HepG2 (cell line): ENCODE measurements around the gene MID2. TPM values are rescaled to one million over a fixed set of nuclear protein-coding genes. Genes with fewer than 3 reads are reported as not detected.
"Not testable (repeated sequence)": the region's sequence is repeated elsewhere in the genome, so short reads cannot be mapped to it uniquely, and the experiment has no call there.

ENCODE experiments used
- ATAC-seq: fragments of 200-7000 bp; cut with Tn5 transposase; 3 replicates; pipeline ENCODE4 v1.9.1; 2020; ENCODE audit warnings: mild to moderate bottlenecking, moderate library complexity
- BruUV-seq: library from RNA; stranded (reverse); fragments of 400-500 nt; replicated peaks from 2 replicates; lab custom pipeline; 2021; lab: Mats Ljungman, UMichigan
- CTCF ChIA-PET: fragments of 300-600 bp; formaldehyde crosslinking; extraction: SDS; loops from one replicate; lab custom pipeline; 2021; ENCODE audit warnings: low total read pairs, inconsistent platforms, low intra/inter-chr PET ratio; lab: Yijun Ruan, JAX
- POLR2A ChIA-PET: fragments of 350-600 bp; sonication (Branson Sonifier 250); formaldehyde crosslinking; loops from one replicate; lab custom pipeline; 2020; ENCODE audit warnings: antibody characterized with exemption, inconsistent platforms; lab: Yijun Ruan, JAX
- DNase-seq: peaks from one replicate; pipeline ENCODE4 v3.0.0-alpha.2; 2015; ENCODE audit warnings: low spot score
- FAIRE-seq: peaks from 3 replicates; lab custom pipeline; 2011; peaks lifted over from hg19 to GRCh38; lab: Jason Lieb, UNC
- H2AFZ ChIP-seq: one replicate; pipeline ENCODE4 v1.6.1; 2011; ENCODE audit warnings: low read length, inconsistent platforms
- H3K27ac ChIP-seq: fragments of 300-600 bp; 3 replicates; pipeline ENCODE4 v1.8.0; 2011; ENCODE audit warnings: mixed run types, mild to moderate bottlenecking, mixed read lengths, low read length, inconsistent platforms; ENCODE audit not compliant: insufficient read depth; ENCODE audit errors: extremely low read length
- H3K27me3 ChIP-seq, 2 experiments: fragments of 200-600 bp in 1 of 2; 2 replicates in 1 of 2; 3 replicates in 1 of 2; pipeline versions ENCODE4 v1.6.0 to v1.8.0; 2011; ENCODE audit warnings: low read length in 2 of 2, mild to moderate bottlenecking in 2 of 2, moderate library complexity in 2 of 2, inconsistent platforms in 1 of 2; ENCODE audit not compliant: insufficient read depth in 2 of 2, control insufficient read depth in 1 of 2
- H3K36me3 ChIP-seq, 2 experiments: fragments of 200-600 bp in 1 of 2; replicated peaks in 1 of 2; 2 replicates in 1 of 2; 3 replicates in 1 of 2; pipeline versions ENCODE4 v1.5.1 to v1.8.0; 2011; ENCODE audit warnings: low read length in 2 of 2, inconsistent platforms in 1 of 2; ENCODE audit not compliant: insufficient read depth in 2 of 2, control insufficient read depth in 1 of 2
- H3K4me1 ChIP-seq: 2 replicates; pipeline ENCODE4 v1.5.1; 2012; ENCODE audit warnings: low read length, inconsistent platforms; ENCODE audit not compliant: insufficient read depth
- H3K4me2 ChIP-seq: 2 replicates; pipeline ENCODE4 v1.6.0; 2011; ENCODE audit warnings: low read depth, low read length, inconsistent platforms
- H3K4me3 ChIP-seq, 3 experiments: fragments of 200-600 bp in 1 of 3; sonication (generic), shearing (Covaris generic) in 1 of 3; replicated peaks in 1 of 3; 2 replicates each; pipeline ENCODE4 v1.5.1; 2011 to 2016; ENCODE audit warnings: low read length in 3 of 3, inconsistent platforms in 2 of 3, low read depth in 2 of 3, mild to moderate bottlenecking in 2 of 3, control low read depth in 1 of 3, mixed read lengths in 1 of 3; ENCODE audit not compliant: insufficient read depth in 1 of 3
- H3K79me2 ChIP-seq: one replicate; pipeline ENCODE4 v1.6.1; 2011; ENCODE audit warnings: low read length, inconsistent platforms; ENCODE audit not compliant: insufficient read depth
- H3K9ac ChIP-seq: 2 replicates; pipeline ENCODE4 v1.6.0; 2011; ENCODE audit warnings: mild to moderate bottlenecking, low read depth, low read length, inconsistent platforms; ENCODE audit not compliant: insufficient read depth
- H3K9me3 ChIP-seq: 2 replicates; pipeline ENCODE4 v1.5.1; 2012; ENCODE audit warnings: mild to moderate bottlenecking, low read length
- H4K20me1 ChIP-seq: 2 replicates; pipeline ENCODE4 v1.6.0; 2011; ENCODE audit warnings: inconsistent platforms, mild to moderate bottlenecking, low read length, moderate library complexity; ENCODE audit not compliant: insufficient read depth
- CENPT ChIP-seq: sonication (generic); formaldehyde crosslinking; IDR thresholded peaks from 2 replicates; pipeline ENCODE4 v1.8.0; 2022; ENCODE audit warnings: low read depth, mild to moderate bottlenecking, moderate library complexity, missing genetic modification reagents
- DNMT1 ChIP-seq: sonication (generic); formaldehyde crosslinking; IDR thresholded peaks from 2 replicates; pipeline ENCODE4 v1.5.1; 2020; ENCODE audit warnings: mild to moderate bottlenecking, missing genetic modification reagents
- GATAD2A ChIP-seq: IDR thresholded peaks from 2 replicates; pipeline ENCODE4 v1.6.1; 2016
- GLI4 ChIP-seq: sonication (generic); formaldehyde crosslinking; IDR thresholded peaks from 2 replicates; pipeline ENCODE4 v1.5.1; 2020; ENCODE audit warnings: missing genetic modification reagents, mild to moderate bottlenecking, moderate library complexity, borderline replicate concordance
- JUN ChIP-seq: sonication (generic); formaldehyde crosslinking; IDR thresholded peaks from 2 replicates; pipeline ENCODE4 v1.4.0; 2020; ENCODE audit warnings: mild to moderate bottlenecking, missing genetic modification reagents
- PHB2 ChIP-seq: fragments of 450-650 bp; IDR thresholded peaks from 2 replicates; pipeline ENCODE4 v1.6.1; 2018; ENCODE audit not compliant: partially characterized antibody
- ZNF224 ChIP-seq: sonication (generic); formaldehyde crosslinking; IDR thresholded peaks from 2 replicates; pipeline ENCODE4 v1.5.0; 2020; ENCODE audit warnings: mild to moderate bottlenecking, missing genetic modification reagents
- ZNF557 ChIP-seq: sonication (generic); formaldehyde crosslinking; IDR thresholded peaks from 2 replicates; pipeline ENCODE4 v1.4.0; 2020; ENCODE audit warnings: missing genetic modification reagents
- ZNF567 ChIP-seq: sonication (generic); formaldehyde crosslinking; IDR thresholded peaks from 2 replicates; pipeline ENCODE4 v1.8.1; 2023; ENCODE audit warnings: mild to moderate bottlenecking, missing genetic modification reagents, borderline replicate concordance
- ZNF598 ChIP-seq: sonication (generic); formaldehyde crosslinking; IDR thresholded peaks from 2 replicates; pipeline ENCODE4 v1.5.1; 2020; ENCODE audit warnings: mild to moderate bottlenecking, missing genetic modification reagents, borderline replicate concordance
- ZSCAN12 ChIP-seq: sonication (generic); formaldehyde crosslinking; IDR thresholded peaks from 2 replicates; pipeline ENCODE4 v1.9.0; 2021; ENCODE audit warnings: mild to moderate bottlenecking, missing genetic modification reagents
- WGBS: methylation state at CpG from one replicate; pipeline ENCODE4 v1.1.6; 2017; ENCODE audit warnings: low lambda C conversion rate; 5-methylcytosine and 5-hydroxymethylcytosine counted together
- in situ Hi-C: cut with HindIII; loops from 2 replicates; pipeline ENCODE4 v1.10.0; 2017; ENCODE audit warnings: low pct_unique_long_range_greater_than_20kb; ENCODE audit not compliant: extremely low pct_ligation_motif_present
- intact Hi-C: fragments of 100-400 bp; cut with micrococcal nuclease; formaldehyde crosslinking; loops from one replicate; pipeline ENCODE4 v1.10.0; 2022; ENCODE audit not compliant: unreplicated experiment
- polyA plus RNA-seq, 8 experiments: library from polyadenylated mRNA; depleted of rRNA in 3 of 8; stranded (reverse) in 7 of 8; unstranded in 1 of 8; fragments of >200 nt; fragmentation: Illumina TruSeq in 4 of 8; extraction: Trizol in 4 of 8; gene quantifications; 2 replicates each; pipeline versions ENCODE4 v1.2.1 to v1.2.3, GENCODE V29; 2011 to 2016; ENCODE audit warnings: low read depth in 4 of 8, missing spikeins in 1 of 8, mixed read lengths in 1 of 8; ENCODE audit not compliant: insufficient read depth in 1 of 8
- total RNA-seq, 5 experiments: library from RNA; depleted of rRNA; stranded (reverse); fragments of >200 nt; fragmentation: Illumina TruSeq; extraction: Trizol; gene quantifications; 2 replicates each; pipeline ENCODE4 v1.2.3, GENCODE V29; 2016; ENCODE audit warnings: low read depth in 1 of 5
- TF ChIP-seq, protein P1 (sequence below): IDR thresholded peaks from 2 replicates; pipeline ENCODE4 v1.6.1; 2012; ENCODE audit warnings: low read depth, low read length, improper control_type of control experiment
- TF ChIP-seq, protein P2 (sequence below): IDR thresholded peaks from 2 replicates; pipeline ENCODE4 v1.6.1; 2016; ENCODE audit warnings: mild to moderate bottlenecking, missing biosample characterization, missing genetic modification reagents
- TF ChIP-seq, protein P3 (sequence below): sonication (generic); formaldehyde crosslinking; IDR thresholded peaks from 2 replicates; pipeline ENCODE4 v1.5.0; 2020; ENCODE audit warnings: mild to moderate bottlenecking, missing genetic modification reagents
- TF ChIP-seq, protein P4 (sequence below): sonication (generic); formaldehyde crosslinking; IDR thresholded peaks from 2 replicates; pipeline ENCODE4 v1.4.0; 2020; ENCODE audit warnings: missing genetic modification reagents, borderline replicate concordance

MID2 gene
- total and polyA plus RNA-seq, 2 of the 13 experiments (the other 11 are each of a cell fraction or from before 2014, with no cell fraction given) = 0.05 to 0.09 TPM

DNA sequence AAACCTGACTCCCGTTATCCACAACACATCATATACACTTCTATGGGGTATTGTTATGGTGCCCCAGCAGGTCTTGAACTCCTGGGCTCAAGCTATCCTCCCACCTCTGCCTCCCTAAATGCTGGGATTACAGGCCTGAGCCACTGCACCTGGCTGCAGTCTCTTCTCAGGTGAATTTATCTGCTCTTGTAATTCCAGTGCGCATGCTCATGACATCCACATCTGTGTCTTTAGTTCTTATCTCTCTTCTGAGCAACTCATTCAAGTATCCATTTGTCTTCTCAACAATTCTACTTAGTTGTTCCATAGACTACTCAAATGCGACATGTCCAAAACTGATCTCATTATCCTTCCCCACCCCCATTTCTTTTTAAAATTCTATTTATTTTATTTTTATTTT, 20.5 kb upstream of the MID2 start:
- H4K20me1 ChIP-seq = no peaks in the 10 kb centered on the region
- POLR2A ChIA-PET = no interaction called here
- intact Hi-C loops = no loop called here
- H3K4me3 ChIP-seq = no peak overlapping the region
- H3K4me1 ChIP-seq = no peaks in the 10 kb centered on the region
- no peak overlapping the region for H3K4me2 ChIP-seq
- no peaks in the 10 kb centered on the region for H3K9me3 ChIP-seq
- H3K9ac ChIP-seq = no peak overlapping the region
- no peak overlapping the region for H3K27ac ChIP-seq
- no peaks in the 10 kb centered on the region for H3K79me2 ChIP-seq
- H2AFZ ChIP-seq = no peak overlapping the region
- TF ChIP-seq ZNF224 (CRISPR knock-in tag) (no peak), GLI4 (CRISPR knock-in tag) (no peak), DNMT1 (CRISPR knock-in tag) (no peak), CENPT (CRISPR knock-in tag) (no peak), JUN (CRISPR knock-in tag) (no peak), ZSCAN12 (CRISPR knock-in tag) (no peak), ZNF598 (CRISPR knock-in tag) (no peak), GATAD2A (CRISPR knock-in tag) (no peak), PHB2 (no peak), ZNF567 (no peak), ZNF557 (CRISPR knock-in tag) (no peak)
- TF ChIP-seq, protein P1, sequence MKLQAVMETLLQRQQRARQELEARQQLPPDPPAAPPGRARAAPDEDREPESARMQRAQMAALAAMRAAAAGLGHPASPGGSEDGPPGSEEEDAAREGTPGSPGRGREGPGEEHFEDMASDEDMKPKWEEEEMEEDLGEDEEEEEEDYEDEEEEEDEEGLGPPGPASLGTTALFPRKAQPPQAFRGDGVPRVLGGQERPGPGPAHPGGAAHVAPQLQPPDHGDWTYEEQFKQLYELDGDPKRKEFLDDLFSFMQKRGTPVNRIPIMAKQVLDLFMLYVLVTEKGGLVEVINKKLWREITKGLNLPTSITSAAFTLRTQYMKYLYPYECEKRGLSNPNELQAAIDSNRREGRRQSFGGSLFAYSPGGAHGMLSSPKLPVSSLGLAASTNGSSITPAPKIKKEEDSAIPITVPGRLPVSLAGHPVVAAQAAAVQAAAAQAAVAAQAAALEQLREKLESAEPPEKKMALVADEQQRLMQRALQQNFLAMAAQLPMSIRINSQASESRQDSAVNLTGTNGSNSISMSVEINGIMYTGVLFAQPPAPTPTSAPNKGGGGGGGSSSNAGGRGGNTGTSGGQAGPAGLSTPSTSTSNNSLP = no peak
- TF ChIP-seq, protein P2, sequence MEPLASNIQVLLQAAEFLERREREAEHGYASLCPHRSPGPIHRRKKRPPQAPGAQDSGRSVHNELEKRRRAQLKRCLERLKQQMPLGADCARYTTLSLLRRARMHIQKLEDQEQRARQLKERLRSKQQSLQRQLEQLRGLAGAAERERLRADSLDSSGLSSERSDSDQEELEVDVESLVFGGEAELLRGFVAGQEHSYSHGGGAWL (CRISPR knock-in tag) = no peak
- TF ChIP-seq, protein P3, sequence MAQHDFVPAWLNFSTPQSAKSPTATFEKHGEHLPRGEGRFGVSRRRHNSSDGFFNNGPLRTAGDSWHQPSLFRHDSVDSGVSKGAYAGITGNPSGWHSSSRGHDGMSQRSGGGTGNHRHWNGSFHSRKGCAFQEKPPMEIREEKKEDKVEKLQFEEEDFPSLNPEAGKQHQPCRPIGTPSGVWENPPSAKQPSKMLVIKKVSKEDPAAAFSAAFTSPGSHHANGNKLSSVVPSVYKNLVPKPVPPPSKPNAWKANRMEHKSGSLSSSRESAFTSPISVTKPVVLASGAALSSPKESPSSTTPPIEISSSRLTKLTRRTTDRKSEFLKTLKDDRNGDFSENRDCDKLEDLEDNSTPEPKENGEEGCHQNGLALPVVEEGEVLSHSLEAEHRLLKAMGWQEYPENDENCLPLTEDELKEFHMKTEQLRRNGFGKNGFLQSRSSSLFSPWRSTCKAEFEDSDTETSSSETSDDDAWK (CRISPR knock-in tag) = no peak
- TF ChIP-seq, protein P4, sequence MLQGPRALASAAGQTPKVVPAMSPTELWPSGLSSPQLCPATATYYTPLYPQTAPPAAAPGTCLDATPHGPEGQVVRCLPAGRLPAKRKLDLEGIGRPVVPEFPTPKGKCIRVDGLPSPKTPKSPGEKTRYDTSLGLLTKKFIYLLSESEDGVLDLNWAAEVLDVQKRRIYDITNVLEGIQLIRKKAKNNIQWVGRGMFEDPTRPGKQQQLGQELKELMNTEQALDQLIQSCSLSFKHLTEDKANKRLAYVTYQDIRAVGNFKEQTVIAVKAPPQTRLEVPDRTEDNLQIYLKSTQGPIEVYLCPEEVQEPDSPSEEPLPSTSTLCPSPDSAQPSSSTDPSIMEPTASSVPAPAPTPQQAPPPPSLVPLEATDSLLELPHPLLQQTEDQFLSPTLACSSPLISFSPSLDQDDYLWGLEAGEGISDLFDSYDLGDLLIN (CRISPR knock-in tag) = no peak
- H3K27me3 ChIP-seq = no peaks in the 10 kb centered on the region
- ATAC-seq = no peak
- no peak for FAIRE-seq
- WGBS = 89% methylated on average over 2 of the region's 3 CpGs
- DNase-seq = no peak
- no TSS peak for BruUV-seq
- CTCF ChIA-PET = no interaction called here
- no peaks in the 10 kb centered on the region for H3K36me3 ChIP-seq
- in situ Hi-C loops = no loop called here

DNA sequence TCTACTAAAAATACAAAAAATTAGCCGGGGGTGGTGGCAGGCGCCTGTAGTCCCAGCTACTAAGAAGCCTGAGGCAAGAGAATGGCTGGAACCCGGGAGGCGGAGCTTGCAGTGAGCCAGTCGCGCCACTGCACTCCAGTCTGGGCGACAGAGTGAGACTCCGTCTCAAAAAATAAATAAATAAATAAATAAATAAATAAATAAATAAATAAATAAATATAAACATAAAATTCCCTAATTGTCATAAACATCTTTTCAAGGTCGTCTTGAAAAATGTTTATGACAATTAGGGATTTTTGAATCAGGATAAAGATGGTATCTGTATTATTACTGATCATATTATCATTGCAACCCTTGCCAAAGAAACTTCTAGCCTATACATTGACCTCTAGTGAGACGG, 15.6 kb upstream of the MID2 start:
- H3K4me3 ChIP-seq, H3K36me3 ChIP-seq, in situ Hi-C loops, BruUV-seq, ATAC-seq, H3K27me3 ChIP-seq, H3K4me2 ChIP-seq, H3K9me3 ChIP-seq, CTCF ChIA-PET, POLR2A ChIA-PET, H3K4me1 ChIP-seq, intact Hi-C loops, DNase-seq, H3K9ac ChIP-seq, H4K20me1 ChIP-seq, FAIRE-seq, H3K79me2 ChIP-seq, H2AFZ ChIP-seq, H3K27ac ChIP-seq: not testable (repeated sequence)
- WGBS = 52% methylated on average over 10 of the region's 10 CpGs
